ENCODE data around the gene APLP1. TPM values are rescaled to one million over a fixed set of nuclear protein-coding genes. Genes with fewer than 3 reads are reported as not detected.

The APLP1 gene
- total RNA-seq, 6 experiments from 2014 or later: 24.3 to 39.7 (median 38.1) TPM

DNA sequence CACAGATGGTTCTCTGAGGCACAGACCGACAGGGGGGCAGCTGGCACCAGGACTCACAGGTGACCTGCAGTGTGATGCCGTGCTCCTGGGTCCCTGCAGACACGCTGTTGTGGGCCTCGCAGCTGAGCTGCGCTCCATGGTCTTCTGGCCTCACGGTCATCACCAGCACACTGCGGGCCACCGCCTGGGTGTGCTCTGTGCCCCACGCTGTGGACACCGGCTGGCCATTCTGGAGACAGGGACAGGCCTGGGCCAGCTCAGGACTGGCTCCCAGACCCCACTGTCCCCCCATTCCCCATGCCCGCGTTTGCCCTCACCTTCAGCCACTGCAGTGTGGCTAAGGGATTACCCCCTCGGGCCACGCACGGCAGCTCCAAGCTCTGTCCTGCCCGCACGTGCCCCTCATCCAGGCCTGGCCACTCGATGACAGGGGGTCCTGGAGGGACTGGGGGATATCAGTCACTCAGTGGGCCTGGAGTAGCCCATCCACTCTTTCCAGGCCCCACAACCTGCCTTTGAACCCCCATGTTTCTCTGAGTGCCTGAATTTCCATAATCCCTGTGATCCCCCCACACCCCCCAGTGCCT lies 19.4 kb upstream of the APLP1 start:
- DNase-seq: no peak
- peaks cover 64% of the 10 kb centered on the region for H3K27me3 Mint-ChIP-seq (ENCODE audit: insufficient read depth)
- TF ChIP-seq, protein P1, sequence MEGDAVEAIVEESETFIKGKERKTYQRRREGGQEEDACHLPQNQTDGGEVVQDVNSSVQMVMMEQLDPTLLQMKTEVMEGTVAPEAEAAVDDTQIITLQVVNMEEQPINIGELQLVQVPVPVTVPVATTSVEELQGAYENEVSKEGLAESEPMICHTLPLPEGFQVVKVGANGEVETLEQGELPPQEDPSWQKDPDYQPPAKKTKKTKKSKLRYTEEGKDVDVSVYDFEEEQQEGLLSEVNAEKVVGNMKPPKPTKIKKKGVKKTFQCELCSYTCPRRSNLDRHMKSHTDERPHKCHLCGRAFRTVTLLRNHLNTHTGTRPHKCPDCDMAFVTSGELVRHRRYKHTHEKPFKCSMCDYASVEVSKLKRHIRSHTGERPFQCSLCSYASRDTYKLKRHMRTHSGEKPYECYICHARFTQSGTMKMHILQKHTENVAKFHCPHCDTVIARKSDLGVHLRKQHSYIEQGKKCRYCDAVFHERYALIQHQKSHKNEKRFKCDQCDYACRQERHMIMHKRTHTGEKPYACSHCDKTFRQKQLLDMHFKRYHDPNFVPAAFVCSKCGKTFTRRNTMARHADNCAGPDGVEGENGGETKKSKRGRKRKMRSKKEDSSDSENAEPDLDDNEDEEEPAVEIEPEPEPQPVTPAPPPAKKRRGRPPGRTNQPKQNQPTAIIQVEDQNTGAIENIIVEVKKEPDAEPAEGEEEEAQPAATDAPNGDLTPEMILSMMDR (IDR thresholded peaks at IDR 0.05): no peak

DNA sequence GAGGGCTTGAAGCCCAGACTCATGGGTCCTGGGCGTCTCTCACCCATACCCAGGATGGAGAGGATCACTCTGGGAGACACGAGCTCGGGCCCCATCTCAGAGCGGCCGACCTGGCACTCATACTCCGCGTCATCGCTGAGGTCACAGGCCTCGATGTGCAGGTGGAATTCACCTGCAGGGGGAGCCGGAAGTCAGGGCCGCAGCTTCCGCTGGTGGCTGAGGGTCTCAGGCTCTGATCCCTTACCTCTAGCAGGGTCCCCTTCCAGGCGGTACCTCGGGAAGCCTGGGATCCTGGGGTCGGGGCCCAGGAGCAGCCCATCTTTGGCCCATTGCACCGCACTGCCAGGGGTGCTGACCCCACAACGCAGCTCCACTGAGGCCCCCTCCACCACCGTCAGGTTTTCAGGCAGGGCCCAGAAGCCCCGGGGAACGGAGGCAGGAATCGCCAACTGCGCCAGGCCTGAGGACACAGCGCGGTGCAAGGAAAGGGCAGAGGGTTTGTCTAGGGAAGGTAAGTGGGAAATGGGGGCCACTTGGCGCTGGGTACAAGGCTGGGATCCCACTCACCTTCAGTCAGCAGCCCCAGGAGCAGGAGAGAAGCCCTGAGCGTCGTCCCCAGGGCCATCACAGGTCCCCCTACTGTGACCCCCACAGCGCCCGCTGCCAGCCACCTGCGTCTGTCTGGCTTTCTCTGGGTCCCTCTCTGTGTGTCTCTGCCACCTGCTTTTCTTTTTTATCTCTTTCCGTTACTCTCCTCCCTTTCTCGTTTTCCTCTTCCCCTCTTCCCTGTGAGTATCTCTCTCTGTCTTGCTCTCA lies 17.0 kb upstream of the APLP1 start:
- Mint-ChIP-seq H3K9me3 (no peaks in the 10 kb centered on the region), H3K4me3 (no peak overlapping the region), H3K36me3 (ENCODE audit: low read depth) (no peaks in the 10 kb centered on the region), H3K27me3 (ENCODE audit: insufficient read depth) (peaks cover 62% of the 10 kb centered on the region), H3K27ac (no peak overlapping the region), H3K4me1 (ENCODE audit: low read depth) (peaks cover 6% of the 10 kb centered on the region; the same call in 1 of the 2 replicates)
- TF ChIP-seq, protein P1 (IDR thresholded peaks at IDR 0.05): no peak
- no peak for DNase-seq

More for the DNA sequence above, 19.4 kb upstream of the APLP1 start:
- Mint-ChIP-seq H3K9me3 (peaks cover 9% of the 10 kb centered on the region), H3K4me1 (ENCODE audit: low read depth) (peaks cover 5% of the 10 kb centered on the region; the same call in 1 of the 2 replicates), H3K27ac (no peak overlapping the region), H3K36me3 (ENCODE audit: low read depth) (no peaks in the 10 kb centered on the region), H3K4me3 (no peak overlapping the region)

DNA sequence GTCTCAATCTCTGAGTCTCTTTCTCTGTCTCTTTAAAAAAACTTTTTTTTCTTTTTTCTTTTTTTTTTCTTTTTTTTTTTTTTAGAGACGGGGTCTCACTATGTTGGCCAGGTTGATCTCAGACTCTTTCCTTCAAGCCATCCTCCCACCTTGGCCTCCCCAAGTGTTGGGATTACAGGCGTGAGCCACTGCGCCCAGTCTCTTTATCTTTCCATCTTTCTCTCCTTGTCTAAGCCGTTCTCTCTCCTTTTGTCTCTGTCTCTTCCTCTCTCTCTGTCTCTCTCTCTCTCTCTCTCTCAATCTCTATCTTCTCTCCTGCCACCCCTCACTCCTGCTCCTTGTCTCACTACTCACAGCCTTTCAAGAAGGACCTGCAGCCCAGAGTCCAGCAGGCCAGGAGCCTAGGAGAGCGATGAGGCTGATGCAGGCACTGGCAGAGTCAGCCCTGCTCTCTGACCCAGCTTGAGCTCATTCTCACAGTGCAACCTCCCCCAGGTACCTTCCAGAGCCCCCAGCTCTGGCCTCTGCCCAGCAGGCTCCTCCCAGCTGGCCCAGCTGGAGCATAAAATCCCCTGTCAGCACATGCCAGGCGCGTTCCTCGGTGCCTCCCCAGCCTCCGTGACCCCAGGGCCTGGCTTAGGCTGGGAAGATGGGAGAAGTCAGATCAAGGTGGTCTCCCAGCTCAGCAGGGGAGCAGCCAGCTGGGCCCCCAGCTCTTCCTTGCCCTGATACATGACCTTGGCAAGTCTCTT lies 16.2 kb upstream of the APLP1 start, which contains the start of gene NPHS1:
Gene NPHS1, minus strand, starts transcription at position 476 of the 752 bp plus-strand sequence. CDS start 667 bp downstream, outside the sequence.
- DNase-seq: no peak

DNA sequence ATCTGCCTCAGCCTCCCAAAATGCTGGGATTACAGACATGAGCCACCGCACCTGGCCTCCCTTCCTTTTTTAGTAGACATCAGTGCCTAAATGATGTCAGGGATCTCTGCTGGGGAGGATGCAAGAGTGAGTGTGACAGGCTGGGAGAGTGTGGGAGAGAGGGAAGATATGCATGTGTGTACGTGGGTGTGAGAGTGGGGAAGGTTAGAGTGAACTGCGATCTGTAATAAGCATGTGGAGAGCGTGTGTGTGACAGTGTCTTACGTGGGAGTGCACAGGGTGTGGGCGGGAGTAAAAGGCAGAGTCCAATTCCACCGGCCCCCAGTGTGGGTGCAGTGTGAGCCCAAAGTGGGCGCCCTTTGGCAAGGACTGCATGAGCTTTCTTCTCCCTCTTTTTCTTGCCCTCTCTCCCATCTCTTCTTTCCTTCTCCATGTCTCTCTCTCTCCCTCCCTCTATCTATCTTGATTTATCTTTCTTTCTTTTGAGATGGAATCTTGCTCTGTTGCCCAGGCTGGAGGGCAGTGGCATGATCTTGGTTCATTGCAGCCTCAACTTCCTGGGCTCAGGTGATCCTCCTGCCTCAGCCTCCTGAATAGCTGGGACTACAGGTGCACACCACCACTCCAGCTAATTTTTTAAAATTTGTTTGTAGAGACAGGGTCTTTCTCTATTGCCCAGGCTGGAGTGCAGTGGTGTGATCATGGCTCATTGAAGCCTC lies 15.2 kb upstream of the APLP1 start:
- TF ChIP-seq, protein P1 (IDR thresholded peaks at IDR 0.05): no peak
- Mint-ChIP-seq H3K27me3 (ENCODE audit: insufficient read depth) (peaks cover 48% of the 10 kb centered on the region), H3K4me1 (ENCODE audit: low read depth) (peaks cover 6% of the 10 kb centered on the region; the same call in 1 of the 2 replicates), H3K36me3 (ENCODE audit: low read depth) (no peaks in the 10 kb centered on the region), H3K4me3 (no peak overlapping the region), H3K9me3 (no peaks in the 10 kb centered on the region), H3K27ac (no peak overlapping the region)
- no peak for DNase-seq

More for the DNA sequence above, 16.2 kb upstream of the APLP1 start, which contains the start of gene NPHS1:
- TF ChIP-seq, protein P1 (IDR thresholded peaks at IDR 0.05): no peak
- H3K36me3 Mint-ChIP-seq (ENCODE audit: low read depth): no peaks in the 10 kb centered on the region
- no peak within 1 kb of the TSS for H3K4me3 Mint-ChIP-seq
- H3K9me3 Mint-ChIP-seq: no peaks in the 10 kb centered on the region
- H3K27me3 Mint-ChIP-seq (ENCODE audit: insufficient read depth): peaks cover 55% of the 10 kb centered on the region
- peaks cover 6% of the 10 kb centered on the region; the same call in 1 of the 2 replicates for H3K4me1 Mint-ChIP-seq (ENCODE audit: low read depth)
- no peak within 1 kb of the TSS for H3K27ac Mint-ChIP-seq
